Measurements from ENCODE around the gene TMEM37.

GRCh38 chr2:119473621-119474370, 42.1 kb downstream of the TMEM37 start:
- TF ChIP-seq POLR2A (IDR thresholded peaks at IDR 0.05) (no peak), POLR2AphosphoS5 (IDR thresholded peaks at IDR 0.05) (no peak), CTCF (IDR thresholded peaks at IDR 0.05) (no peak)
